ENCODE data around the gene KIF14.

Gene KIF14

GRCh38 chr1:200620273-200621131, at the start of gene KIF14:
Gene KIF14, minus strand, starts transcription at chr1:200620751. Its CDS starts 2,028 bp downstream, at chr1:200618723.
- DNase-seq (ENCODE audit: low read depth in 2 of 2): peak; percentile 88 to 90

GRCh38 chr1:200669314-200670241, 49.0 kb upstream of the KIF14 start, which contains the start of gene DDX59:
Gene DDX59, minus strand, starts transcription at chr1:200669907. Its CDS starts 3,167 bp downstream, at chr1:200666740.
- peak; percentile 90 to 93 for DNase-seq (ENCODE audit: low read depth in 2 of 2)

- DNase-seq (ENCODE audit: low read depth in 2 of 2): no peak
Measured at GRCh38 chr1:200668514-200669313, 48.2 kb upstream of the KIF14 start.

- DNase-seq (ENCODE audit: low read depth in 2 of 2): no peak
Measured at GRCh38 chr1:200666309-200666708, 45.8 kb upstream of the KIF14 start.

- no peak for DNase-seq (ENCODE audit: low read depth in 2 of 2)
Measured at GRCh38 chr1:200665861-200666260, 45.3 kb upstream of the KIF14 start.

- no peak for DNase-seq (ENCODE audit: low read depth in 2 of 2)
Measured at GRCh38 chr1:200660719-200661118, 40.2 kb upstream of the KIF14 start.

GRCh38 chr1:200659269-200659668, 38.7 kb upstream of the KIF14 start:
- no peak for DNase-seq (ENCODE audit: low read depth in 2 of 2)

- DNase-seq (ENCODE audit: low read depth in 2 of 2): no peak
Measured at GRCh38 chr1:200658037-200658818, 37.7 kb upstream of the KIF14 start.

- DNase-seq (ENCODE audit: low read depth in 2 of 2): no peak
Measured at GRCh38 chr1:200654660-200655059, 34.1 kb upstream of the KIF14 start.

GRCh38 chr1:200653022-200653462, 32.5 kb upstream of the KIF14 start:
- DNase-seq (ENCODE audit: low read depth in 2 of 2): no peak

- no peak for DNase-seq (ENCODE audit: low read depth in 2 of 2)
Measured at GRCh38 chr1:200652378-200652777, 31.8 kb upstream of the KIF14 start.

- DNase-seq (ENCODE audit: low read depth in 2 of 2): no peak
Measured at GRCh38 chr1:200646515-200646914, 26.0 kb upstream of the KIF14 start.

- DNase-seq (ENCODE audit: low read depth in 2 of 2): no peak
Measured at GRCh38 chr1:200644021-200644420, 23.5 kb upstream of the KIF14 start.

GRCh38 chr1:200642481-200642880, 21.9 kb upstream of the KIF14 start:
- no peak for DNase-seq (ENCODE audit: low read depth in 2 of 2)

- DNase-seq (ENCODE audit: low read depth in 2 of 2): no peak
Measured at GRCh38 chr1:200640963-200641401, 20.4 kb upstream of the KIF14 start.

- DNase-seq (ENCODE audit: low read depth in 2 of 2): no peak
Measured at GRCh38 chr1:200640373-200640962, 19.9 kb upstream of the KIF14 start.

- no peak for DNase-seq (ENCODE audit: low read depth in 2 of 2)
Measured at GRCh38 chr1:200638073-200638472, 17.5 kb upstream of the KIF14 start.

- DNase-seq (ENCODE audit: low read depth in 2 of 2): no peak
Measured at GRCh38 chr1:200636681-200637080, 16.1 kb upstream of the KIF14 start.

- DNase-seq (ENCODE audit: low read depth in 2 of 2): no peak
Measured at GRCh38 chr1:200634261-200635122, 13.9 kb upstream of the KIF14 start.

All from stimulated activated CD8-positive, alpha-beta memory T cell treated with anti-CD3 and anti-CD28 coated beads, Interleukin-15, amount 100 ng/mL, for 48 hours (primary cell).